Cardiac fibroblast (primary cell): ENCODE measurements around the gene SMPX.

Experiments used
- DNase-seq, 2 donors: peaks; one replicate each; pipeline versions ENCODE4 v3.0.0 to v3.0.0-alpha.2; 2010; ENCODE audit warnings: low read depth in 2 of 2
- H3K4me3 ChIP-seq, 2 donors: replicated peaks in 1 of 2; 1 replicate in 1 of 2; 2 replicates in 1 of 2; pipeline ENCODE4 v1.5.1; 2011; ENCODE audit warnings: low read depth in 2 of 2, low read length in 2 of 2, mild to moderate bottlenecking in 2 of 2, moderate library complexity in 1 of 2
- CTCF ChIP-seq: IDR thresholded peaks from one replicate; pipeline ENCODE4 v1.5.1; 2011; ENCODE audit warnings: low read depth, mild to moderate bottlenecking, low read length, inconsistent platforms

SMPX gene

GRCh38 chrX:21656587-21657317 lies 101.2 kb downstream of the SMPX start:
- no peak overlapping the region for H3K4me3 ChIP-seq
- no peak for TF ChIP-seq CTCF
- no peak for DNase-seq
